Testis (tissue), 3 donors: ENCODE results near the gene CCDC83. TPM values are rescaled to one million over a fixed set of nuclear protein-coding genes. Genes with fewer than 3 reads are reported as not detected.

Experiments used
- DNase-seq: peaks from one replicate; pipeline ENCODE4 v3.0.0-alpha.2; 2019
- H3K27ac ChIP-seq, 2 donors: fragments of 200-600 bp; sonication (generic); one replicate each; pipeline ENCODE4 v1.5.1; 2019
- H3K27me3 ChIP-seq: fragments of 200-600 bp; sonication (generic); one replicate; pipeline ENCODE4 v1.5.1; 2019
- H3K36me3 ChIP-seq: fragments of 200-600 bp; sonication (generic); one replicate; pipeline ENCODE4 v1.5.1; 2017; ENCODE audit warnings: low read depth; ENCODE audit errors: missing control alignments
- H3K4me1 ChIP-seq: fragments of 200-600 bp; sonication (generic); one replicate; pipeline ENCODE4 v1.5.1; 2019
- H3K4me3 ChIP-seq, 2 donors: fragments of 200-600 bp; sonication (generic); one replicate each; pipeline ENCODE4 v1.5.1; 2017 to 2019
- H3K9me3 ChIP-seq: fragments of 200-600 bp; sonication (generic); one replicate; pipeline ENCODE4 v1.5.1; 2017
- POLR2A ChIP-seq: fragments of 450-650 bp; IDR thresholded peaks from one replicate; pipeline ENCODE4 v1.6.1; 2017; ENCODE audit warnings: antibody characterized with exemption, mild to moderate bottlenecking, moderate library complexity
- WGBS, 2 donors: methylation state at CpG; one replicate each; pipeline ENCODE4 v1.1.5; 2018; 5-methylcytosine and 5-hydroxymethylcytosine counted together
- intact Hi-C: fragments of 100-400 bp; cut with DNase I; formaldehyde crosslinking; loops from one replicate; pipeline ENCODE4 v1.15.1; 2023; ENCODE audit warnings: low total_unique reads
- polyA plus RNA-seq: library from polyadenylated mRNA; stranded (reverse); fragments of 350-450 nt; fragmentation: Illumina TruSeq; extraction: RNeasy Lipid Tissue Mini Kit (QIAGEN cat#74804); gene quantifications from one replicate; pipeline ENCODE4 v1.2.3, GENCODE V29; 2014; ENCODE audit warnings: low read depth, low replicate concordance; ENCODE audit not compliant: insufficient read depth
- total RNA-seq, 2 donors: library from RNA; depleted of rRNA; stranded (reverse); fragments of >200 nt; gene quantifications; one replicate each; pipeline ENCODE4 v1.2.3, GENCODE V29; 2016
- TF ChIP-seq, protein P1 (sequence below), 3 experiments: fragments of 450-650 bp in 2 of 3; fragments of 200-600 bp in 1 of 3; sonication (generic) in 1 of 3; IDR thresholded peaks; one replicate each; pipeline ENCODE4 v1.5.1; 2016 to 2019; ENCODE audit warnings: antibody characterized with exemption in 3 of 3, mild to moderate bottlenecking in 2 of 3, moderate library complexity in 1 of 3

Gene CCDC83
- total and polyA plus RNA-seq, 3 donors from 2014 or later, result 10.2 to 29.6 (median 22.6) TPM

DNA sequence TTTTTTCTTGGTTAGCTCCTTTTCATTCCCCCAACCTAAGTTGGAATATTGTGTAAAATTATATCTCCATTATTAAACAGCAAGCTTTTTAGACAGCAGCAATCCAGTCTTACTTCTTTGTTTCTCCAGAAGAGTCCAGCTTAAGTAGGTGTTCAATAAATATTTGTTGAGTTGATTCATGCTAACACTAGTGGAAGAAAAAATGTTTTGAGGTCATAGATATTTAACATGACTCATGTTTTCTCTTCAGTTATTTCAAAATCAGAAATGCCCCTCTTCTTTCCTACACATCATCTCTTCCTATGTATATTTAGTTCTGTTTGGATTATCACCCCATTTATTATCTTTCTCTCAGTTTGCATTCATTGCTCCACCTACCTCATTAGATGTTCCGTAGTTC lies 20.3 kb downstream of the CCDC83 start:
- TF ChIP-seq, protein P1, sequence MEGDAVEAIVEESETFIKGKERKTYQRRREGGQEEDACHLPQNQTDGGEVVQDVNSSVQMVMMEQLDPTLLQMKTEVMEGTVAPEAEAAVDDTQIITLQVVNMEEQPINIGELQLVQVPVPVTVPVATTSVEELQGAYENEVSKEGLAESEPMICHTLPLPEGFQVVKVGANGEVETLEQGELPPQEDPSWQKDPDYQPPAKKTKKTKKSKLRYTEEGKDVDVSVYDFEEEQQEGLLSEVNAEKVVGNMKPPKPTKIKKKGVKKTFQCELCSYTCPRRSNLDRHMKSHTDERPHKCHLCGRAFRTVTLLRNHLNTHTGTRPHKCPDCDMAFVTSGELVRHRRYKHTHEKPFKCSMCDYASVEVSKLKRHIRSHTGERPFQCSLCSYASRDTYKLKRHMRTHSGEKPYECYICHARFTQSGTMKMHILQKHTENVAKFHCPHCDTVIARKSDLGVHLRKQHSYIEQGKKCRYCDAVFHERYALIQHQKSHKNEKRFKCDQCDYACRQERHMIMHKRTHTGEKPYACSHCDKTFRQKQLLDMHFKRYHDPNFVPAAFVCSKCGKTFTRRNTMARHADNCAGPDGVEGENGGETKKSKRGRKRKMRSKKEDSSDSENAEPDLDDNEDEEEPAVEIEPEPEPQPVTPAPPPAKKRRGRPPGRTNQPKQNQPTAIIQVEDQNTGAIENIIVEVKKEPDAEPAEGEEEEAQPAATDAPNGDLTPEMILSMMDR (IDR thresholded peaks at IDR 0.05), result no peak
- no peak for TF ChIP-seq POLR2A
- Histone ChIP-seq H3K4me1 (no peaks in the 10 kb centered on the region), H3K27ac (no peak overlapping the region), H3K9me3 (no peaks in the 10 kb centered on the region), H3K4me3 (no peak overlapping the region), H3K27me3 (no peaks in the 10 kb centered on the region), H3K36me3 (no peaks in the 10 kb centered on the region)
- WGBS, 2 donors, result 37 to 49% methylated on average over 1 of the region's 1 CpG
- DNase-seq, result no peak
- intact Hi-C loops, result no loop called here

- H3K4me1 ChIP-seq, result peaks cover 4% of the 10 kb centered on the region
- H3K9me3 ChIP-seq, result no peaks in the 10 kb centered on the region
- WGBS, 2 donors, result 70 to 77% methylated on average over 4 of the region's 4 CpGs
- no peak overlapping the region for H3K4me3 ChIP-seq
- H3K27ac ChIP-seq, result no peak overlapping the region
- no peaks in the 10 kb centered on the region for H3K27me3 ChIP-seq
- no peak for DNase-seq
- intact Hi-C loops, result no loop called here
- H3K36me3 ChIP-seq, result no peaks in the 10 kb centered on the region
- TF ChIP-seq, protein P1 (IDR thresholded peaks at IDR 0.05), result no peak
- TF ChIP-seq POLR2A, result no peak
These were observed 29.4 kb downstream of the CCDC83 start for GRCh38 chr11:85884581-85885021.

- WGBS, 2 donors, result 66 to 70% methylated on average over 7 of the region's 7 CpGs
- H3K4me1 ChIP-seq, result peaks cover 4% of the 10 kb centered on the region
- intact Hi-C loops, result no loop called here
- no peaks in the 10 kb centered on the region for H3K36me3 ChIP-seq
- H3K27me3 ChIP-seq, result no peaks in the 10 kb centered on the region
- TF ChIP-seq POLR2A, result no peak
- TF ChIP-seq, protein P1 (IDR thresholded peaks at IDR 0.05), result no peak
- no peak overlapping the region for H3K27ac ChIP-seq
- no peaks in the 10 kb centered on the region for H3K9me3 ChIP-seq
- H3K4me3 ChIP-seq, result no peak overlapping the region
- DNase-seq, result no peak
These were observed 31.2 kb downstream of the CCDC83 start for GRCh38 chr11:85886089-85887056.

DNA sequence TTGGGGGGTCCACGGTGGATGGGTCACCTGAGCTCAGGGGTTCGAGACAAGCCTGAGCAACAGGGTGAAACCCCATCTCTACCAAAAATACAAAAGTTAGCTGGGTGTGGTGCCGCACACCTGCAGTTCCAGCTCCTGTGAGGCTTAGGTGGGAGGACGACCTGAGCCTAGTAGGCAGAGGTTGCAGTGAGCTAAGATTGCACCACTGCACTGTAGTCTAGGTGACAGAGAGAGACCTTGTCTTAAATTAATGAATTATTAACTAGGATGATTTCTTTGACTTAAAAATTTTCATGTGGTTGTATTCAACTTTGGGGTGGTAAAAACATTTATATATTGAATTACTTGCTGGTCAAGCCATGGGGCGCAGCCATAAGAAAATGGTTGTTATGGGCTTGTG lies 33.9 kb downstream of the CCDC83 start:
- H3K4me3 ChIP-seq, result no peak overlapping the region
- H3K27ac ChIP-seq, result no peak overlapping the region
- H3K4me1 ChIP-seq, result peaks cover 4% of the 10 kb centered on the region
- H3K9me3 ChIP-seq, result no peaks in the 10 kb centered on the region
- no peak for DNase-seq
- intact Hi-C loops, result no loop called here
- no peaks in the 10 kb centered on the region for H3K36me3 ChIP-seq
- TF ChIP-seq, protein P1 (IDR thresholded peaks at IDR 0.05), result no peak
- no peak for TF ChIP-seq POLR2A
- 96 to 98% methylated on average over 5 of the region's 5 CpGs for WGBS, 2 donors
- no peaks in the 10 kb centered on the region for H3K27me3 ChIP-seq
